ENCODE data around the gene MYH9.

Gene MYH9

DNA sequence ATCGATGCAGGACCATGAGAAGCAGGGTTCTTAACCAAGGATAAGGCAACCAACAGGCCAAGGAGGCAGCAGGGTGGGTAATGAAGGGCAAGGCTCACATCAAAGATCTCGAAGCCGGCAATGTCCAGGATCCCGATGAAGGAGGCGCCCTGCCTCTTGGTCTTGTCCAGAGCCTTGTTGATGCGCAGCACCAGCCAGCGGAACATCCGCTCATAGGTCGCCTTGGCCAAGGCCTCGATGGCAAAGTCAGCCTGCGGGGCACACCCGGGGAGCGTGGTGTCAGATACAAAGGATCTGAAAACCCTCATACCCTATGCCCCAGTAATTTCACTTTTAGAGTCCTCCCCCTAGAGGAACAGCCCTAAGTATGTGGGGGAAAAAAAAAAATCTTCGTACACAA, 71.3 kb downstream of the MYH9 start:
- Histone ChIP-seq H3K27ac (ENCODE audit: low read depth, low read length, poor library complexity, severe bottlenecking) (no peak overlapping the region), H3K9ac (ENCODE audit: low read length) (no peak overlapping the region), H3K27me3 (ENCODE audit: insufficient read depth, low read length) (no peaks in the 10 kb centered on the region), H3K4me2 (ENCODE audit: low read length) (no peak overlapping the region), H3K4me1 (ENCODE audit: insufficient read depth, low read length, severe bottlenecking) (no peaks in the 10 kb centered on the region), H3K9me2 (ENCODE audit: low read depth, low read length) (no peaks in the 10 kb centered on the region), H3K9me3 (ENCODE audit: low read length) (no peaks in the 10 kb centered on the region), H2AFZ (ENCODE audit: low read length) (no peak overlapping the region), H3K4me3 (ENCODE audit: low read depth, low read length, poor library complexity, severe bottlenecking) (no peak overlapping the region), H4K20me1 (ENCODE audit: insufficient read depth, low read length) (no peaks in the 10 kb centered on the region), H3K36me3 (ENCODE audit: insufficient read depth, low read length) (peaks cover 97% of the 10 kb centered on the region), H3K79me2 (ENCODE audit: insufficient read depth, low read length) (no peaks in the 10 kb centered on the region), H3F3A (ENCODE audit: insufficient read depth, low read length) (no peaks in the 10 kb centered on the region)
- TF ChIP-seq EZH2 (IDR thresholded peaks at IDR 0.05; ENCODE audit: borderline replicate concordance, low read length): no peak
- TF ChIP-seq, protein P1, sequence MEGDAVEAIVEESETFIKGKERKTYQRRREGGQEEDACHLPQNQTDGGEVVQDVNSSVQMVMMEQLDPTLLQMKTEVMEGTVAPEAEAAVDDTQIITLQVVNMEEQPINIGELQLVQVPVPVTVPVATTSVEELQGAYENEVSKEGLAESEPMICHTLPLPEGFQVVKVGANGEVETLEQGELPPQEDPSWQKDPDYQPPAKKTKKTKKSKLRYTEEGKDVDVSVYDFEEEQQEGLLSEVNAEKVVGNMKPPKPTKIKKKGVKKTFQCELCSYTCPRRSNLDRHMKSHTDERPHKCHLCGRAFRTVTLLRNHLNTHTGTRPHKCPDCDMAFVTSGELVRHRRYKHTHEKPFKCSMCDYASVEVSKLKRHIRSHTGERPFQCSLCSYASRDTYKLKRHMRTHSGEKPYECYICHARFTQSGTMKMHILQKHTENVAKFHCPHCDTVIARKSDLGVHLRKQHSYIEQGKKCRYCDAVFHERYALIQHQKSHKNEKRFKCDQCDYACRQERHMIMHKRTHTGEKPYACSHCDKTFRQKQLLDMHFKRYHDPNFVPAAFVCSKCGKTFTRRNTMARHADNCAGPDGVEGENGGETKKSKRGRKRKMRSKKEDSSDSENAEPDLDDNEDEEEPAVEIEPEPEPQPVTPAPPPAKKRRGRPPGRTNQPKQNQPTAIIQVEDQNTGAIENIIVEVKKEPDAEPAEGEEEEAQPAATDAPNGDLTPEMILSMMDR (IDR thresholded peaks at IDR 0.05; ENCODE audit: low read length): no peak

DNA sequence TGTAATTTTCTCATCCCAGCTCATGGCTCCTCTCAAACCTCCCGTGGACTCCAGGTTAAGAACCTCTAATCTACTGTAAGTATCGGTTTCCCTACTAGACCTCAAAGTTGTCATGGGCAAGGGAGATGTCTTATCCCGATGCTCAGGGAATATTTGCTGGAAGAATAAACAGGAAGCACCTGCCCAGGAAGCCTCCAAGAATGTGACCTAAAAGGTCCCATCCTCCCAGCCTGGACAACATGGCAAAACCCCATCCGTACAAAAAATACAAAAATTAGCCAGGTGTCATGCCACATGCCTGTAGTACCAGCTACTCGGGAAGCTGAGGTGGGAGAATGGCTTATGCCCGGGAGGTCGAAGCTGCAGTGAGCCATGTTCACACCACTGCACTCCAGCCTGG, 72.4 kb downstream of the MYH9 start:
- no peaks in the 10 kb centered on the region for H3K9me2 ChIP-seq (ENCODE audit: low read depth, low read length)
- H3K36me3 ChIP-seq (ENCODE audit: insufficient read depth, low read length): peaks cover 97% of the 10 kb centered on the region
- H3K4me3 ChIP-seq (ENCODE audit: low read depth, low read length, poor library complexity, severe bottlenecking): no peak overlapping the region
- H4K20me1 ChIP-seq (ENCODE audit: insufficient read depth, low read length): no peaks in the 10 kb centered on the region
- H3K27me3 ChIP-seq (ENCODE audit: insufficient read depth, low read length): no peaks in the 10 kb centered on the region
- no peaks in the 10 kb centered on the region for H3F3A ChIP-seq (ENCODE audit: insufficient read depth, low read length)
- no peak overlapping the region for H2AFZ ChIP-seq (ENCODE audit: low read length)
- no peak overlapping the region for H3K27ac ChIP-seq (ENCODE audit: low read depth, low read length, poor library complexity, severe bottlenecking)
- no peaks in the 10 kb centered on the region for H3K79me2 ChIP-seq (ENCODE audit: insufficient read depth, low read length)
- no peaks in the 10 kb centered on the region for H3K4me1 ChIP-seq (ENCODE audit: insufficient read depth, low read length, severe bottlenecking)
- H3K4me2 ChIP-seq (ENCODE audit: low read length): no peak overlapping the region
- no peak overlapping the region for H3K9ac ChIP-seq (ENCODE audit: low read length)
- no peaks in the 10 kb centered on the region for H3K9me3 ChIP-seq (ENCODE audit: low read length)
- no peak for TF ChIP-seq EZH2 (IDR thresholded peaks at IDR 0.05; ENCODE audit: borderline replicate concordance, low read length)
- TF ChIP-seq, protein P1 (IDR thresholded peaks at IDR 0.05; ENCODE audit: low read length): no peak

DNA sequence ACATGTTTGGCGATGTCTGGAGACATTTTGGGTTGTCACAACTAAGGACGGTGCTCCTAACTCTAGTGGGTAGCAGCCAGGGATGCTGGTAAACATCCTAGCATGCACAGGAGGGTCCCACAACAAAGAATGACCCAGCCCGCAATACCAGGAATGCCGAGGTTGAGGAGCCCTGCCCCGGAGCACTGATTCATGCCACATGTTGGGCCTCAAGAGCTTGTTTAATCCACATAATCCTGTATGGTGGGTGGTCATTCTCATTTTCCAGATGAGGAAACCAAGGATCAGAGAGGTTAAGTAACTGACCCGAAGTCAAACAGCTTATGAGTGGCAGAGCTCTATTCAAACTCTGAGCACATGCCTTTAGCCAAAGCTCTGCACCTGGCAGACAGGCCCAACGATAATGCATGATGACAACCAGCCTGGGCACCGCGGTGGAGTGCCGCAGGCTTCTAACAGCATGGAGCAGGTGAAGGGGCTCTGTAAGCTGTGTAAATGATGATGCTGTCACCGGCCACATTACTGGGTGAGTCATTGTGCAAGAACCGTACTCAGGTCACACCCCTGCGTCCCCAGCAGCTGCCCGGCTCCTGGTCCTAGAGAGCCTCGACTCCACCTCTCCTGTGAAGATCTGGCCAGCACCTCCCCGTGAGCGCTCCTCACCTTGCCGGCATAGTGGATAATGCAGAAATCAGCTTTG, 76.2 kb downstream of the MYH9 start:
- H3K4me2 ChIP-seq (ENCODE audit: low read length): no peak overlapping the region
- H3K9me2 ChIP-seq (ENCODE audit: low read depth, low read length): no peaks in the 10 kb centered on the region
- no peaks in the 10 kb centered on the region for H3K4me1 ChIP-seq (ENCODE audit: insufficient read depth, low read length, severe bottlenecking)
- H3K27ac ChIP-seq (ENCODE audit: low read depth, low read length, poor library complexity, severe bottlenecking): no peak overlapping the region
- no peaks in the 10 kb centered on the region for H3K79me2 ChIP-seq (ENCODE audit: insufficient read depth, low read length)
- no peaks in the 10 kb centered on the region for H3F3A ChIP-seq (ENCODE audit: insufficient read depth, low read length)
- H3K9me3 ChIP-seq (ENCODE audit: low read length): no peaks in the 10 kb centered on the region
- peaks cover 97% of the 10 kb centered on the region for H3K36me3 ChIP-seq (ENCODE audit: insufficient read depth, low read length)
- H3K27me3 ChIP-seq (ENCODE audit: insufficient read depth, low read length): no peaks in the 10 kb centered on the region
- H3K9ac ChIP-seq (ENCODE audit: low read length): no peak overlapping the region
- TF ChIP-seq EZH2 (IDR thresholded peaks at IDR 0.05; ENCODE audit: borderline replicate concordance, low read length): no peak
- TF ChIP-seq, protein P1 (IDR thresholded peaks at IDR 0.05; ENCODE audit: low read length): no peak
- H2AFZ ChIP-seq (ENCODE audit: low read length): no peak overlapping the region
- no peak overlapping the region for H3K4me3 ChIP-seq (ENCODE audit: low read depth, low read length, poor library complexity, severe bottlenecking)
- H4K20me1 ChIP-seq (ENCODE audit: insufficient read depth, low read length): no peaks in the 10 kb centered on the region

Data from OCI-LY1 (cell line).